ENCODE measurements around the gene HOXD11.

- TF ChIP-seq SMC3 (conservative IDR thresholded peaks at IDR 0.05; ENCODE audit: insufficient read depth, low read depth, low read length) = no peak
- no peak for TF ChIP-seq ELF4 (CRISPR knock-in tag; IDR thresholded peaks at IDR 0.05)
- TF ChIP-seq HDAC6 (IDR thresholded peaks at IDR 0.05; ENCODE audit: low read depth, low read length) = no peak
- no peak for TF ChIP-seq EZH2 (IDR thresholded peaks at IDR 0.05; ENCODE audit: borderline replicate concordance, low read depth, low read length)
- TF ChIP-seq ZNF398 (CRISPR knock-in tag; IDR thresholded peaks at IDR 0.05) = no peak
- TF ChIP-seq, protein P1, sequence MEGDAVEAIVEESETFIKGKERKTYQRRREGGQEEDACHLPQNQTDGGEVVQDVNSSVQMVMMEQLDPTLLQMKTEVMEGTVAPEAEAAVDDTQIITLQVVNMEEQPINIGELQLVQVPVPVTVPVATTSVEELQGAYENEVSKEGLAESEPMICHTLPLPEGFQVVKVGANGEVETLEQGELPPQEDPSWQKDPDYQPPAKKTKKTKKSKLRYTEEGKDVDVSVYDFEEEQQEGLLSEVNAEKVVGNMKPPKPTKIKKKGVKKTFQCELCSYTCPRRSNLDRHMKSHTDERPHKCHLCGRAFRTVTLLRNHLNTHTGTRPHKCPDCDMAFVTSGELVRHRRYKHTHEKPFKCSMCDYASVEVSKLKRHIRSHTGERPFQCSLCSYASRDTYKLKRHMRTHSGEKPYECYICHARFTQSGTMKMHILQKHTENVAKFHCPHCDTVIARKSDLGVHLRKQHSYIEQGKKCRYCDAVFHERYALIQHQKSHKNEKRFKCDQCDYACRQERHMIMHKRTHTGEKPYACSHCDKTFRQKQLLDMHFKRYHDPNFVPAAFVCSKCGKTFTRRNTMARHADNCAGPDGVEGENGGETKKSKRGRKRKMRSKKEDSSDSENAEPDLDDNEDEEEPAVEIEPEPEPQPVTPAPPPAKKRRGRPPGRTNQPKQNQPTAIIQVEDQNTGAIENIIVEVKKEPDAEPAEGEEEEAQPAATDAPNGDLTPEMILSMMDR (IDR thresholded peaks at IDR 0.05 in 2 of 3, conservative IDR thresholded peaks at IDR 0.05 in 1 of 3; ENCODE audit: insufficient read depth in 2 of 3, low read depth in 1 of 3, low read length in 3 of 3) = no peak
These were observed 5.6 kb downstream of the HOXD11 start for GRCh38 chr2:176112375-176113302.

Measured in K562 (cell line).